Embryonic facial prominence (tissue), 1 donor: ENCODE results near the gene RAB6D.
"Not testable (repeated sequence)": the region's sequence is repeated elsewhere in the genome, so short reads cannot be mapped to it uniquely, and the experiment has no call there.

Source experiments
- DNase-seq: peaks from one replicate; pipeline ENCODE4 v3.0.0-alpha.2; 2016; ENCODE audit errors: extremely low spot score

RAB6D gene

DNA sequence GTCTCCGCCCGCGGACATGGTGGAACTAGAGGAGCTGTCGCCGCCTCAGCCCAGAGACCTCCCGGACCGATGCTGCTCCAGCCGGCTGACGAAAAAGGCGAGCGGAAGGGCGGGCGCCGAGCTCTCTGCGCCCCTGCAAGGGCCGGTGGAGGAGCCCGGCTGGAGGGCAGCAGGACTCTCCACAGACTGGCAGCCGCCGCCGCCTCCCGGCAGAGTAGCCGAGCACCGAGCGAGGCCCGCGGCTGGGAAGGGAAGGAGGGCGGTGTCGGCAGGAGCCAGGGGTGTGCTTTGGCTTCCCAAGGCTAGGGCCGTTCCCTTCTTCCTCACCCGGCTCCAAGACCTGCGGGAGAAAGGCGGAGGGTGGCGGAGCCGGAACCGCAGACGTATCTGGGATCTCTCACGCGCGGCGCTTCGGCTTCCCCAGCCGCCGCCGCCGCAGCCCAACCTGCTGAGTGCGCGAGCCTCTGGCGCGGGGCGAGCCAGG is at the start of gene RAB6D:
Gene RAB6D (minus strand): TSS at position 466 of the 484 bp plus-strand sequence. CDS start 448 bp downstream, at position 18.
- not testable (repeated sequence) for DNase-seq

DNA sequence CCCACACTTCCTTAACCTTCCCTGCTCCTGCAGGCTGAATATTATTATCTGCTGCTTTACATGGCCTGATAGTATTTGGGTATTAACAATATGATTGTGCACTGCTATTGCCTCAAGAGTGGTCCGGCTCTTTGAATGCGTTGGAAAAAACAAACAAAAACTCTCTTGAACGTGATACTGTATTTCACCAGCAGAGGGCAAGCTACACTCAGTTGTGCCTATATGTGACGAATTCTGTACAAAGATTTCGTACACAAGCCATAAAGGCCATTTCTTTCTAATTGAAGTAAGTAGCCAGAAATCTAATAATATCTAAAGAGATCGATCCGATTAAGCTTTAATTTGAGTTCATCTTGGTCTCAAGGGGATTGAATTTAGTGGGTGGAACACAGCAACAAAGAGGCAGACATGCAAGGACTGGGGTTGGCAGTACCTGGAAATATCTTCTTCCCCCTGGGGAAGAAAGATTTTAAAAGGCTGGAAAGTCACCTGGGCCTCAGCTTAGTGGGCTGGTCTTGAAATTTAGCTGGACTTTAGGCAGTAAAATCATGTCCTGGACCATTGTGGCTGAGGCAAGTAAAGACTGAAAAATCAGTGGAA is 49.3 kb upstream of the RAB6D start:
- no peak for DNase-seq

GRCh38 chr2:131410173-131410572 is 46.2 kb upstream of the RAB6D start:
- DNase-seq, result no peak

DNA sequence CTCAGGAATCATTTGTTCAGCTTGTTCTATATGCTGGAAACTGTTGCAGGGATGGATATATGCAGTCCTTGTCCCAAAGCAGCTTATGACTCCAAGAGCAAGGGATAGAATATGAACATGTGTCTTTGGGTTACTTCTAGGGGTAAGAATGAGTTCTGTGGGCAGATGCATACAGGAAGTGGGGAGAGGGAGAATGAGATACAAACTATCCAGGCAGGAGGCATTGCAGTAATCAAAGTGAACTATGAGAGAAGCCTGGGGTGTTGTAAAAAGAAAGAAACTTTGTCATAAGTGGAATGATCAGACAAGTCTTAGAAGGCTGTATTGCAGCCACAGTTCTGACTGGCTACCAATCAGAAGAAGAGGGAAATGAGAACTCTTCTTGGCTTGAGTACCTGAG is 44.8 kb upstream of the RAB6D start:
- no peak for DNase-seq

DNA sequence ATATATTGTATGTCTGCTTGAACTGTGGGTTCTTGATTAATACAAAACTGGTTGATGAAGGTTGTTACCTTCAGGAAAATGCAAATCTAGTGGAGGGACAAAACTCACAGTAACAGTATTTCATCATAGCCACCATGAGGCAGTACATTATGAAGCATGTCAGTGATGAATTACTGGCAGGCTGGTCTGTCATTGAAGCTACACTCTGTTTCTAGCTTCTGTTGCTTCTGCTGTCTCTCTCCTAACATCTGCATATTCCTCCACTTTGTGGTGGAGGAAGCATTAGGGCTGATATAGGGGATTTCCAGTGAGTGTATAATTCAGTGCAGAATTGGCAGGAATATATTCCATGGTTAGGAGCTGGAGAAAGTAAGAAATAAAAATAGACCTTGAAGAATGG is 44.2 kb upstream of the RAB6D start:
- DNase-seq, result no peak

DNA sequence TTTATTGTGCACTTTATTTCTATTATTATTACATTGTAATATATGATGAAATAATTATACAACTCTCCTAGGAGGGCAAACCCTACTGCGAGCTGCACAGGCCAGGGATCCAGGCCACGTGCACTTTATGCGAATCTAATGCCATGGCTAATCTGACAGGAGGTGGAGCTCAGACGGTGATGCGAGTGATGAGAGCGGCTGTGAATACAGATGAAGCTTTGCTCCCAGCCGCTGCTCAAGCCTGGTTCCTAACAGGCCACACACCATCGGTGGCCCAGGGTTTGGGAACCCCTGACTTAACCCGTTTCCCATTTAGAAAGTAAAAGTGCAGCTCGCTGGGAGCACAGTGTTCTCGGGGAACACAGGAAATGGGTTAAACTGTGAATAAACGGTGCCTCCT is 40.8 kb upstream of the RAB6D start:
- no peak for DNase-seq

DNA sequence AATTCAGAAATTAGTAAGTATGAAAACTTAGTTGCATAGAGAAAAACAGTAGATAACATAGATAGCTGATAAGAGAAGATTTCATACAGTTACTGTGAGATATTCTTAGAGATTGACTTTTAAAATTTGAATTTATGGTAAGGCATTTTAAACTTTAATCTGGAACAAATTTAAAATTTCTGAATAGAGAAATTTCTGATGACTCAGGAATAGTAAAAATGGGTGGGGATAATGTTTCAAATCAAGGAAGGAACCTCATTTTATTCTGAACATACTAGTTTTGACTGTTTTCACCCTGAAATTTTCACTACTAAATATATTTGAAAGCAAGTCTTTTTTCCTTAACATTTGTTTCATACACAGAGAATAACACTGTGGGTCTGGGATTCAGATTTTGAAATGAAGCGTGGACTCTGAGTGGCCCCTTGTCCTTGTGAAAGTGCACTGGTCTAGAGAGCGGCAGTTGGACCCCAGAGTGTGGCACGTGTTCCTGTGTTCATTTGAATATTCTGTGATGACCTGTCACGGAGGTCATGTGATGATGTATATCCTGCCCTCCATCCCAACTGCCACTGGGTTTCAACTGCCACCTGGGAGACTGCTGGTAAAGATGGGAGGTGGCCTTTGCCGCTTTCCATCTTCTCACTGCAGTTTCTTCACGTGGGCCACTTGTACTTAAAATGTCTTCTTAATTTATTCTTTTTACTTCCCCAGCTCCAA is 38.5 kb upstream of the RAB6D start:
- DNase-seq, result no peak

DNA sequence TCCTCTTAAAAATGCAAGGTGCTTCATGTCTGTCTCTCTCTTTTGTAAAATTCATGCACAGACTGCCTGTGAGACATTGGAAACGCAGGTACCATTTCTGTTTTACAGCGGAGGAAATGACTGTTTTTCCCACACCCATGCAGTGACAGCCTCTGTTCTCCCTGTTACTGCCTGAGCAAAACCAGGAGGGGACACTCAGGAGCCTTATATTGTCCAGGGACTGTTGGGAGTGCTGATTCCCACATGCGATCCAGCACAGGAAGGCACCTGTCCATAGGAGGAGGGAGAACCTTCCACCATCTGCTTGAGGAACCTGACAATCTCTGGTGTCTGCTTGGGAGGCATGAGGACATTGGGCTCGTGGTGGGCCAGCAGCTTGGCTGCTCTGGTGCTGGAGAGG is 36.9 kb upstream of the RAB6D start:
- no peak for DNase-seq

DNA sequence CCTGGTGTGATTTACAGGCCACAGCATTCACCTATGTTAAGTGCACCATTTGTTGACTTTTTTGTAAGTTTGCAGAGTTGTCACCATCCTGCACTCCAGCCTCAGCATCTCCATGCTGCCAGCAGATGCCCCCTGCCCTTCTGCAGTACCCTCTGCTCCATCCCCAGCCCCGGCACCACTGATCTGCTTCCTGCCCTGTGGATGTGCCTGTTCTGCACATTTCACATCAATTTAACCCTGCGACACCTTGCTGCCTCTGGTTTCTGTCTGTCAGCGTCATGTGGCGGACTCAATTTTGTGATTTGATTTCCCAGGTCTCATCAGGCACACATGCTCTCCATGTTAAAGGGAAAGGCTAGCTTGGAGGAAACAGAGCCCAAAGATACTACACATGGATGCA is 36.5 kb upstream of the RAB6D start:
- not testable (repeated sequence) for DNase-seq

- not testable (repeated sequence) for DNase-seq
Measured at GRCh38 chr2:131396209-131396608, 32.2 kb upstream of the RAB6D start.

GRCh38 chr2:131395024-131395645 is 31.2 kb upstream of the RAB6D start:
- not testable (repeated sequence) for DNase-seq

DNA sequence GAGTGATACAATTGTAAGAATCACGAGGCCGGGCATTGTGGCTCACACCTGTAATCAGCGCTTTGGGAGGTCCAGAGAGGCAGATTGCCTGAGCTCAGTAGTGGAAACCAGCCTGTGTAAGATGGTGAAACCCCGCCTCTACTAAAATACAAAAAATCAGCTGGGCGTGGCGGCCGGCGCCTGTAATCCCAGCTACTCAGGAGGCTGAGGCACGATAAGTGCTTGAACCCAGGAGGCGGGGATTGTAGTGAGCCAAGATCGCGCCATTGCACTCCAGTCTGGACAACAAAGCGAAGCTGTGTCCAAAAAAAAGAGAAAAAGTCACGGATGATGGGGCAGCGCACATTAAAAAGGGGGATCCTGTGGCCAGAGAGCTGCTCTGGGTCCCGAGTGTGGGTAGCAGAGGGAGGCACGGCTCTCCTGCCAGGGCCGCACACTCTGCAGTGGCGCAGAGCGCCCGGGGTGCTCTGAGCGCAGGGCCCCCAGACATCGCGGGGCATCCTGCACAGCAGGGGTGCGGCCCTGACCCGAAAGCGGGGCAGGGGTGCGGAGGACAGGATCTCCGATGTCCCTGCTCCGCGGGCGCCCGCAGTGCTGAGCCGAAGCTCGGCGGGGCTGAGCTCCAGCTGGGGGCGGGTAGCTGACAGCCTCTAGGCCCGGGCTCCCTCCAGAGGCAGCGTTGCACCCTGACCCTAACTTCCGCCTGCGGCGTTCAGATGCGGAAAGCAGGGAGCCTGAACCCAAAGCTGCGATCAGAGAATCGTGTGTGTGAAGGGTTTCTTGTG is 30.4 kb upstream of the RAB6D start:
- DNase-seq, result no peak

GRCh38 chr2:131391953-131392352 is 28.0 kb upstream of the RAB6D start:
- not testable (repeated sequence) for DNase-seq

GRCh38 chr2:131391471-131391870 is 27.5 kb upstream of the RAB6D start:
- DNase-seq, result not testable (repeated sequence)

DNA sequence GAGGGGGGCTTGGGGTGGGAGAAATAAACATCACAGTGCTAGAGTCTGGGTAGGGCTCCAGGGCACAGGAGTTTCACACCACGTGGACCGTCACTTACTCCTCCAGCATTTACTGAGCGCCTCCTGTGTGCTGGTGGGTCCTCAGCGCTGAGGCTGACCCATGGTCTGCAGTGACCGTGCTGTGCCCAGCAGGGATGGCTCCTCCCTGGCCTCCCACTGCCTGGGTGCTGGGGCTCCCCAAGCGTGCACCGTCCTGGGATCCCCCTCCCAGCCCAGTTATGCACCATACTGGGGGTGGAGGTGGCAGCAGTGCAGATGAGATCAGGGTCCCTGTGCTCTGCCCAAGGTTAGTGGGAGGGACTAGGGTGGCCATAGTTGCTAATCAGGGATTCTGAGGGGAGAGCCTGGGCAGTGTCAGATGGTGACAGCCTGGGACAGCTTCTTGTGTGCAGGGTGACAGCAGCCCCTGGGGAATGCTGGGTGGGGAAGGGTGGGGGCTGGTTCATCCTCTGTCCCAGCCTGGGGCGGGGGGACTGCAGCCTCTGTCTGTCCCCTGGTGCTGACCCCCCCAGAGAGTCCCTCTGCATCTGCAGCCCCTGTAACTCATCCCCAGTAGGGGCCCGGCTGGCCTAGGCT is 26.6 kb upstream of the RAB6D start:
- DNase-seq, result not testable (repeated sequence)

GRCh38 chr2:131389657-131390056 is 25.7 kb upstream of the RAB6D start:
- no peak for DNase-seq

DNA sequence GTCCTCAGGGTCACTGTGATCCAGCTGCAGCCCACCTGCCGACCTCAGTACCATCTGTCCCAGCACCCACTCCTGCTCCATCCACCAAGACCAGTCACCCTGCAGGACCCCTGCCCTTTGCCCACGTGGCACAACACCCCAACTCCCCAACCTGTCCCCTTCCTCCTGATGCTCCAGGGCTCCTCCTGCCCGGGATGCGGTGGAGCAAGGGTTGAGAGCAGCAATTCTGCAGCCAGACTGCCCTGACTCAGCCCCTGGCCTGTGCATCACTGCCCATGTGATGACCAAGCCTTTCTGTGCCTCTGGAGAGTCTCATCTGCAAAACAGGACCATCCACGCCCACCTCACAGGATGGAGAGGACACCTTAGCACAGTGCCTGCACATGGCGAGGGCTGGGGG is 24.9 kb upstream of the RAB6D start:
- not testable (repeated sequence) for DNase-seq

DNA sequence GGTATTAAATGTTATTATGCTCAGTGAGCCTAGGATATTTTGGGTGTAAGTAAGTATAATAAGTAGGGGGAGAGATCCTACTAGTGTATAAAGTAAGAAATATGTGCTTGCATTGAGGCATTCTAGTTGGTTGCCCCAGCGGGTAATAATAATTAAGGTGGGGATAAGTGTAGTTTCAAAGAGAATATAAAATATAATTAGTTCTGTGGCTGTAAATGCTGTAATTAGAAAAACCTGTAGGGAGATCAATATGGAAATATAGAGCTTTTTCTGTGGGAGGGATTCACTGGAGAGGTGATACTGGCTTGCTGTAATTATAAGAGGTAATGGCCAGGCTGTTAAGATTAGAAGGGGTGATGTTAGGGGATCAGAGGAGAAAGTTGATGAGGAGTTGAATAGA is 9.1 kb upstream of the RAB6D start:
- DNase-seq, result not testable (repeated sequence)

- no peak for DNase-seq
Measured at GRCh38 chr2:131369954-131370353, 6.0 kb upstream of the RAB6D start.

DNA sequence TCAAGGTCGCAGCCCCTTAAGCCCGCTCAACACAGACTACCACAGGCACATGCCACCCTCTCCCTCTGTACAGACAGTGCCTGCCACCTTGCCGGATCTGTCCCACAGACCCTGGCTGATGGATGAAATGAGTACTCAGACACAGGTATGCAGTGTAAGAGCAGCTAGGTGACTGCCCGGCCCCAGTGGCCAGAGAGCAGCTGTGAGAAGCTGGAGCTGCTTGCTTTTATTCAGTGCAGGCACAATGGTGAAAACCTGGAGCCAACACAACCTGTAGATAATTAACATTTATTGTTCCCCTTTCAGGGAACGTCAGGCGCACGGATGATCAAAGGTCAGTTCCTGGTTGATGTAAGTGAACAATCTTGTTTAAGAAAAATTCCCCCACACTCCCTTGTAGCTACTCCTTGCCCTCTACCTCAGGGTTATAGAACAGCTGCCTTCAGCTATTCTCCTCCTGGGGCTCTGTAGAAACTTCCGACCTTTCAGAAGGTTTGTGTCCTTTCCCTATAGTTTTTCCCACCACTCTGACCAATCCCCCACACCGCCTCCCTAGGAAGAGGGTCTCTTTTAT is 4.6 kb upstream of the RAB6D start:
- not testable (repeated sequence) for DNase-seq

- DNase-seq, result no peak
Measured at GRCh38 chr2:131367352-131367751, 3.4 kb upstream of the RAB6D start.
